VCaP (cell line): ENCODE data around the gene CIT.

Source experiments
- H3K27ac ChIP-seq: fragments of 450-650 bp; 2 replicates; pipeline ENCODE4 v1.5.1; 2017
- CTCF ChIP-seq: fragments of 450-650 bp; conservative IDR thresholded peaks from 2 replicates; pipeline ENCODE4 v1.5.1; 2017; ENCODE audit warnings: mild to moderate bottlenecking, moderate library complexity

Gene CIT, protein sequence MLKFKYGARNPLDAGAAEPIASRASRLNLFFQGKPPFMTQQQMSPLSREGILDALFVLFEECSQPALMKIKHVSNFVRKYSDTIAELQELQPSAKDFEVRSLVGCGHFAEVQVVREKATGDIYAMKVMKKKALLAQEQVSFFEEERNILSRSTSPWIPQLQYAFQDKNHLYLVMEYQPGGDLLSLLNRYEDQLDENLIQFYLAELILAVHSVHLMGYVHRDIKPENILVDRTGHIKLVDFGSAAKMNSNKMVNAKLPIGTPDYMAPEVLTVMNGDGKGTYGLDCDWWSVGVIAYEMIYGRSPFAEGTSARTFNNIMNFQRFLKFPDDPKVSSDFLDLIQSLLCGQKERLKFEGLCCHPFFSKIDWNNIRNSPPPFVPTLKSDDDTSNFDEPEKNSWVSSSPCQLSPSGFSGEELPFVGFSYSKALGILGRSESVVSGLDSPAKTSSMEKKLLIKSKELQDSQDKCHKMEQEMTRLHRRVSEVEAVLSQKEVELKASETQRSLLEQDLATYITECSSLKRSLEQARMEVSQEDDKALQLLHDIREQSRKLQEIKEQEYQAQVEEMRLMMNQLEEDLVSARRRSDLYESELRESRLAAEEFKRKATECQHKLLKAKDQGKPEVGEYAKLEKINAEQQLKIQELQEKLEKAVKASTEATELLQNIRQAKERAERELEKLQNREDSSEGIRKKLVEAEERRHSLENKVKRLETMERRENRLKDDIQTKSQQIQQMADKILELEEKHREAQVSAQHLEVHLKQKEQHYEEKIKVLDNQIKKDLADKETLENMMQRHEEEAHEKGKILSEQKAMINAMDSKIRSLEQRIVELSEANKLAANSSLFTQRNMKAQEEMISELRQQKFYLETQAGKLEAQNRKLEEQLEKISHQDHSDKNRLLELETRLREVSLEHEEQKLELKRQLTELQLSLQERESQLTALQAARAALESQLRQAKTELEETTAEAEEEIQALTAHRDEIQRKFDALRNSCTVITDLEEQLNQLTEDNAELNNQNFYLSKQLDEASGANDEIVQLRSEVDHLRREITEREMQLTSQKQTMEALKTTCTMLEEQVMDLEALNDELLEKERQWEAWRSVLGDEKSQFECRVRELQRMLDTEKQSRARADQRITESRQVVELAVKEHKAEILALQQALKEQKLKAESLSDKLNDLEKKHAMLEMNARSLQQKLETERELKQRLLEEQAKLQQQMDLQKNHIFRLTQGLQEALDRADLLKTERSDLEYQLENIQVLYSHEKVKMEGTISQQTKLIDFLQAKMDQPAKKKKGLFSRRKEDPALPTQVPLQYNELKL (N-terminal part only)

DNA sequence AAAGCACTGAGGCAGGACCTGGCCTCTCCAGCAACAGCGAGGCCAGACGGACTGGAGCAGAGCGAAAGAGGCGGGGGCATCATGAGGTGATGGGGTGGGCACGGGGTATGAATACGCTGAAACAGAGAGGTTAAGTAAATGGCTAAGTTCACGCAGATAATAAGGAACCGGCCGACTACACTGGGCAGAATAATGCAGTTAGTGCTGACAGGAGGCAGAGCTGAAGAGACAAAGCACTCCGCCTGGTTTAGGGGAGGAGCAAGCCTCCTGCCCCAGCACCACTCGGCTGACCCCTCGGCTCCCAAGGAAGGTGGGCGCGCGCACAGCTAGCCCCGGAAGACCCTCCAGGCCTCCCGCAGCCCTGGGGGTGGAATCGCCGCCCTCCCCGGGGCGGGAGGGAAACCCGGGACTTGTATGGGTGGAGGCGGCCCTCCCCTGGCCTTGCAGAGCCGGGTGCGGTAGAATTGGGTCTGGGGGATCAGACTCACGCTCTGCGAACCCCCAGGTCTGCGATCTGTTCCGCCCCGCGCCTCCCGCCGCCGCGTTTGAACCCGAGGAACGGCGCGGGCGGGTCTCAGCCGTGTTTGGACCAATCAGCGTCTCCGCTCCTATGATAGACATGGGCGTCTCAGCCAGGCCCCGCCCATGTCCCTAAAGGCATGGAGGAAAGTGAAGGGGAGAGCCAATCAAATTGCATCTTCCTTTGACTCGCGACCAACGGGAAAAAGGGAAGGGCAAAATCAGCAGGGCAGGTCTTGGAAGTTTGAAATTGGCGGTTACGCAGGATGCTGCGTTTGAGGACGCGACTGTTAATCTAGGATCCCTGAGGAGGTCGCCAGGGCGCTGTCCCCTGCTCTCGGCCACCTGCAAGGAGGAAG is at the start of gene CIT:
Gene CIT, minus strand, starts transcription at position 560 of the 878 bp plus-strand sequence. CDS start 1,152 bp downstream, outside the sequence.
- TF ChIP-seq CTCF: 0 out of 2 replicates have a peak, but pooled peaks have one; percentile 19
- H3K27ac ChIP-seq: peak within 1 kb of the TSS; percentile 77

DNA sequence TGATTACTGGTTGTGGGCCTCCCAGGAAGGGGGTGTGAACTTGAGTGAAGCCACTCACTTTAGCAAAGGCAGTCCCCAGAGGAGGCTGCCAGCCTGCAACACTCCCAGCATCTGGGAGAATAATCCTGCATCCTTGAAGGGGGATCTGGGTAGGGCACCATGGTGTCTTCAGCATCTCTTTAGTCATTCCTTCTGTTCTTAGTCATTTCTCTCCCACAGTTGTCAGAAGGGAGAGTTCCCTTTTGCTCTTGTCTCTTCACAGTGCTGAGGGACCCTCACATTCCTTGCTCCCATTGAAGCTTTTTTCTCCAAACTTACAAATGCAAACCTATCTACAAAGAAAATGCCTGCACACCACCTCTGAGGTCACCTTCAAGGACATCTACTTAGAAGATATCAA is 48.1 kb upstream of the CIT start:
- H3K27ac ChIP-seq: no peak overlapping the region
- no peak for TF ChIP-seq CTCF

DNA sequence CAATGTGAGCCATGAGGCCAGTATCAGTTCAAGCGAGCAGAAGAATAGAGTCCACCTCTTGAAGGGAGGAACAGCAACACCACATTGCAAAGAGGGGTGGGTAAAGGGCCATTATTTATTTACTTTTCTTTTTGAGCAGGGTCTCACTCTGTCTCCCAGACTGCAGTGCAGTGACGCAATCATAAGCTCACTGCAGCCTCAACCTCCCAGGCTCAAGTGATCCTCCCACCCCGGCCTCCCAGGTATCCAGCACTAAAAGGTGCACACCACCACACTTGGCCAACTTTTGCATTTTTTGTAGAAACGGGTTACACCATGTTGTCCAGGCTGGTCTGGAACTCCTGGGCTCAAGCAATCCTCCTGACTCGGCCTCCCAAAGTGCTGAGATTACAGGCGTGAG is 42.9 kb upstream of the CIT start:
- no peak for TF ChIP-seq CTCF

GRCh38 chr12:119915894-119916510 is 38.9 kb upstream of the CIT start:
- TF ChIP-seq CTCF: no peak

More for the DNA sequence above, 42.9 kb upstream of the CIT start:
- H3K27ac ChIP-seq: no peak overlapping the region

GRCh38 chr12:119914666-119915065 is 37.5 kb upstream of the CIT start:
- H3K27ac ChIP-seq: peak overlapping the region; percentile 60; the same call in 1 of the 2 replicates
- no peak for TF ChIP-seq CTCF

More at GRCh38 chr12:119915894-119916510, 38.9 kb upstream of the CIT start:
- H3K27ac ChIP-seq: peak overlapping the region; percentile 60
